SK-N-SH (cell line): ENCODE results near the gene BEGAIN. TPM values are rescaled to one million over a fixed set of nuclear protein-coding genes. Genes with fewer than 3 reads are reported as not detected.

Experiments
- CTCF ChIA-PET: fragments of 300-600, 350-600 bp; formaldehyde crosslinking; extraction: SDS; loops from one replicate; lab custom pipeline; 2021; lab: Yijun Ruan, JAX
- POLR2A ChIA-PET: fragments of 350-600 bp; sonication (Branson Sonifier 250); formaldehyde crosslinking; extraction: SDS; loops from one replicate; lab custom pipeline; 2020; ENCODE audit warnings: antibody characterized with exemption, inconsistent platforms; lab: Yijun Ruan, JAX
- DNase-seq: peaks from one replicate; pipeline ENCODE4 v3.0.0; 2012
- H2AFZ ChIP-seq: fragments of 200-600 bp; sonication (generic); 2 replicates; pipeline ENCODE4 v1.8.1; 2016; ENCODE audit warnings: antibody characterized with exemption, mild to moderate bottlenecking, low read depth
- H3F3A ChIP-seq: fragments of 200-600 bp; sonication (generic); replicated peaks from 2 replicates; pipeline ENCODE3; 2016; ENCODE audit warnings: antibody characterized with exemption, mild to moderate bottlenecking; ENCODE audit not compliant: insufficient read depth
- H3K27ac ChIP-seq, 2 experiments: fragments of 200-500 bp in 1 of 2; fragments of 200-600 bp in 1 of 2; sonication (Bioruptor generic) in 1 of 2; sonication (generic), shearing (Covaris generic) in 1 of 2; 2 replicates each; pipeline versions ENCODE4 v1.5.1 to v1.6.1; 2014 to 2016; ENCODE audit warnings: low read depth in 2 of 2, inconsistent platforms in 1 of 2, low read length in 1 of 2, mild to moderate bottlenecking in 1 of 2, mixed read lengths in 1 of 2
- H3K27me3 ChIP-seq: fragments of 200-600 bp; sonication (generic), shearing (Covaris generic); 2 replicates; pipeline ENCODE4 v1.6.1; 2016; ENCODE audit warnings: mixed run types; ENCODE audit not compliant: insufficient read depth
- H3K36me3 ChIP-seq, 2 experiments: fragments of 200-500 bp in 1 of 2; fragments of 200-600 bp in 1 of 2; sonication (Bioruptor generic) in 1 of 2; sonication (generic) in 1 of 2; replicated peaks in 1 of 2; 2 replicates each; pipeline versions ENCODE3 to v1.5.1; 2014 to 2016; ENCODE audit warnings: low read length in 1 of 2, mild to moderate bottlenecking in 1 of 2; ENCODE audit not compliant: insufficient read depth in 2 of 2, control insufficient read depth in 1 of 2
- H3K4me1 ChIP-seq, 2 experiments: fragments of 200-500 bp in 1 of 2; fragments of 200-600 bp in 1 of 2; sonication (Bioruptor generic) in 1 of 2; sonication (generic), shearing (Covaris generic) in 1 of 2; 2 replicates each; pipeline versions ENCODE4 v1.5.1 to v1.6.1; 2014 to 2016; ENCODE audit warnings: low read depth in 1 of 2, low read length in 1 of 2, mixed run types in 1 of 2; ENCODE audit not compliant: insufficient read depth in 2 of 2, control insufficient read depth in 1 of 2
- H3K4me2 ChIP-seq: fragments of 200-600 bp; sonication (generic), shearing (Covaris generic); 2 replicates; pipeline ENCODE4 v1.6.1; 2017; ENCODE audit warnings: mixed run types
- H3K4me3 ChIP-seq, 2 experiments: fragments of 200-500 bp in 1 of 2; fragments of 200-600 bp in 1 of 2; sonication (Bioruptor generic) in 1 of 2; sonication (generic), shearing (Covaris generic) in 1 of 2; 2 replicates each; pipeline versions ENCODE4 v1.5.1 to v1.8.1; 2014 to 2016; ENCODE audit warnings: low read depth in 2 of 2, inconsistent platforms in 1 of 2, low read length in 1 of 2, mild to moderate bottlenecking in 1 of 2, mixed read lengths in 1 of 2, moderate library complexity in 1 of 2
- H3K79me2 ChIP-seq: fragments of 200-600 bp; sonication (generic); 2 replicates; pipeline ENCODE4 v1.8.1; 2017; ENCODE audit warnings: mild to moderate bottlenecking; ENCODE audit not compliant: insufficient read depth
- H3K9ac ChIP-seq: fragments of 200-600 bp; sonication (generic); 2 replicates; pipeline ENCODE4 v1.6.1; 2017; ENCODE audit warnings: mixed run types
- H3K9me2 ChIP-seq: fragments of 200-600 bp; sonication (generic); 2 replicates; pipeline ENCODE4 v1.6.1; 2017; ENCODE audit warnings: mixed run types
- H3K9me3 ChIP-seq: fragments of 200-600 bp; sonication (generic); 2 replicates; pipeline ENCODE4 v1.6.1; 2017; ENCODE audit warnings: mixed run types, mild to moderate bottlenecking, moderate library complexity
- H4K20me1 ChIP-seq: fragments of 200-600 bp; sonication (generic); 2 replicates; pipeline ENCODE4 v1.6.1; 2017; ENCODE audit warnings: mild to moderate bottlenecking, mixed run types; ENCODE audit not compliant: insufficient read depth
- ELF1 ChIP-seq: IDR thresholded peaks from 2 replicates; pipeline ENCODE4 v1.4.0; 2012
- EZH2phosphoT487 ChIP-seq: fragments of 200-600 bp; sonication (generic); IDR thresholded peaks from 2 replicates; pipeline ENCODE4 v1.6.1; 2017; ENCODE audit warnings: low read depth, mixed run types, mild to moderate bottlenecking, antibody characterized with exemption, moderate library complexity, borderline replicate concordance
- FOSL2 ChIP-seq: IDR thresholded peaks from 2 replicates; pipeline ENCODE4 v1.4.0; 2012; ENCODE audit warnings: low read depth, mild to moderate bottlenecking, moderate library complexity, borderline replicate concordance
- NFIC ChIP-seq: IDR thresholded peaks from 2 replicates; pipeline ENCODE4 v1.4.0; 2012; ENCODE audit warnings: borderline replicate concordance
- POLR2AphosphoS5 ChIP-seq: IDR thresholded peaks from 2 replicates; pipeline ENCODE4 v1.6.1; 2012; ENCODE audit warnings: low read depth, low read length
- RCOR1 ChIP-seq: fragments of 150-350 bp; IDR thresholded peaks from 2 replicates; pipeline ENCODE4 v1.6.1; 2017; ENCODE audit warnings: antibody characterized with exemption, low read length
- TAF1 ChIP-seq: IDR thresholded peaks from 2 replicates; pipeline ENCODE4 v1.6.1; 2012; ENCODE audit warnings: low read depth, mild to moderate bottlenecking, low read length, moderate library complexity, borderline replicate concordance
- TCF12 ChIP-seq: IDR thresholded peaks from 2 replicates; pipeline ENCODE4 v1.4.0; 2012
- YY1 ChIP-seq: IDR thresholded peaks from 2 replicates; pipeline ENCODE4 v1.4.0; 2012; ENCODE audit warnings: low read depth, mild to moderate bottlenecking
- WGBS: methylation state at CpG from one replicate; pipeline ENCODE4 v1.1.6; 2017; ENCODE audit warnings: low lambda C conversion rate; 5-methylcytosine and 5-hydroxymethylcytosine counted together
- polyA plus RNA-seq, 3 experiments: library from polyadenylated mRNA; depleted of rRNA; stranded (reverse); fragments of >200 nt; gene quantifications; 2 replicates each; pipeline ENCODE4 v1.2.3, GENCODE V29; 2012
- TF ChIP-seq, protein P1 (sequence below): IDR thresholded peaks from 2 replicates; pipeline ENCODE4 v1.4.0; 2012; ENCODE audit warnings: low read depth, borderline replicate concordance
- TF ChIP-seq, protein P2 (sequence below): IDR thresholded peaks from 2 replicates; pipeline ENCODE4; 2012
- TF ChIP-seq, protein P3 (sequence below): IDR thresholded peaks from 2 replicates; pipeline ENCODE4 v1.6.1; 2012; ENCODE audit warnings: mild to moderate bottlenecking, low read depth, low read length, moderate library complexity
- TF ChIP-seq, protein P4 (sequence below): fragments of 150-350 bp; IDR thresholded peaks from 2 replicates; pipeline ENCODE4 v1.6.1; 2017; ENCODE audit warnings: antibody characterized with exemption, low read length, low read depth, borderline replicate concordance

The BEGAIN gene
- polyA plus RNA-seq, 1 of the 3 experiments (the other 2 are of a cell fraction), result 4.2 TPM

DNA sequence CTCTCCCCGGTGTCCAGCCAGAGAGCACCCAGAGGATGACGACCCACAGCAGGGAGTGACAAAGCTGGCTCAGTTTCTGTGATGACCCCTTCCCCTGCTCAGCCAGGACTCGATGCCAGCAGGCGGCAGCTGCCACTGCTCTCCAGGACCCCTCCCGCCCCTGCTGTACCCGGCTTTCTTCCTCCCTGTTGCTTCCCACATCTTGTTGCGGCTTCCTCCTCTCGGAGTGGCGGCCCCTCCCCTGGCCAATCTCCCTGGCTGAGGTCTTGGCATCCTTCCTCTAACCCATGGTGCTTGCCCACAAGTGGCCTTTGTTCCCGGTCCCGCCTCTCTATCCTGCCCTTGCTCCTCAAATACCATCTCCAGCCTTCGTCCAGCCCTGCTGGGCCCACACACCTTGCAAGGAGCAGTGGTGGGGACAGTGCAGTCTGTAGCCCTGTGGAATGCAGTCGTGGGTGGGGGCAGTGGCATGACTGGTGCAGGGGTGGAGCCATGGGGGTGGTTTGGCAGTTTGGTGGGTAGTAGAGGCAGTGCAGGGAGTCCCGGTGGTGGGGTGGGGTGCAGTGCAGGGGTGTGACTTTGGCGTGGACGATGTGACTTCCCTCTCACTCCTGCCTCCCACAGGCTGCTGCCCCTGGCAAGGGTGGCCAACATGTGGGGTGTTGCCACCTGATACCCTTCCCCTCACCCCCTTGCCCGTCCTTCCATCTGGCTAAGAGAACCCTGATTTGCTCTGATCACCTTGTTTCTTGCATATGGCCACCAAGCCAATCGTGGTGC is 16.3 kb upstream of the BEGAIN start:
- Histone ChIP-seq H3K36me3 (no peaks in the 10 kb centered on the region), H3F3A (no peaks in the 10 kb centered on the region), H4K20me1 (no peaks in the 10 kb centered on the region), H3K27me3 (no peaks in the 10 kb centered on the region), H2AFZ (no peak overlapping the region), H3K9me2 (no peaks in the 10 kb centered on the region), H3K4me2 (no peak overlapping the region), H3K27ac (no peak overlapping the region), H3K4me1 (peaks cover 0 to 18% of the 10 kb centered on the region in 2 experiments; a peak in 1 of 4 replicates), H3K9me3 (peaks cover 7% of the 10 kb centered on the region; the same call in 1 of the 2 replicates), H3K9ac (no peak overlapping the region), H3K79me2 (no peaks in the 10 kb centered on the region), H3K4me3 (no peak overlapping the region)
- no peak for TF ChIP-seq YY1
- POLR2A ChIA-PET, result no interaction called here
- CTCF ChIA-PET, result no interaction called here
- WGBS, result 78% methylated on average over 16 of the region's 18 CpGs
- peak; percentile 17 for DNase-seq

DNA sequence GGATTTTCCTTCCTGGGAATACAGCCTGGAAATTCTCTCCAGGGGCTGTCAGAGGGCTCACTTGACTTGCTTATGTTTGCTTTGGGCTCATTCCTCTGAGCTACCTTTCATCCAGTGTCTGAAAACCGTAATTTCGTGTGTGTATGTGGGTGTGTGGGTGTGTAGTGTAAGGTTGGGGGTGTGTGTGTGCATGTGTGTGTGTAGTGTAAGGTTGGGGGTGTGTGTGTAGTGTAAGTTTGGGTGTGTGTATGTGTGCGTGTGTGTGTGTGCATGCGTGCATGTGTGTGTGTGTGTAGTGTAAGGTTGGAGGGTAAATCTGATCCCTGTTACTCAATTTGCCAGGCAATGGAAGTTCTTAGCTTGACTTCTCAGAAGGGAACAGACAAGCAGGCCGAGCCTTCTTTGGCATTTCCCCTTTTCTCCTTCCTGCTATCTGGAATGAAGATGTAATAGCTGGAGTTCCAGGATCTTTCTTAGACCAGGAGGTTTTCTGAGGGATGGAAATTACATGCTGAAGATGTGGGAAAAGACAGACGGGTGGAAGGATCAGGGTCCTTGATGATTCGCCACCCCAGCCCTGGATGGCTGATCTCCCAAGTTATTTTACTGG is 15.5 kb upstream of the BEGAIN start:
- 47% methylated on average over 7 of the region's 7 CpGs for WGBS
- TF ChIP-seq, protein P1, sequence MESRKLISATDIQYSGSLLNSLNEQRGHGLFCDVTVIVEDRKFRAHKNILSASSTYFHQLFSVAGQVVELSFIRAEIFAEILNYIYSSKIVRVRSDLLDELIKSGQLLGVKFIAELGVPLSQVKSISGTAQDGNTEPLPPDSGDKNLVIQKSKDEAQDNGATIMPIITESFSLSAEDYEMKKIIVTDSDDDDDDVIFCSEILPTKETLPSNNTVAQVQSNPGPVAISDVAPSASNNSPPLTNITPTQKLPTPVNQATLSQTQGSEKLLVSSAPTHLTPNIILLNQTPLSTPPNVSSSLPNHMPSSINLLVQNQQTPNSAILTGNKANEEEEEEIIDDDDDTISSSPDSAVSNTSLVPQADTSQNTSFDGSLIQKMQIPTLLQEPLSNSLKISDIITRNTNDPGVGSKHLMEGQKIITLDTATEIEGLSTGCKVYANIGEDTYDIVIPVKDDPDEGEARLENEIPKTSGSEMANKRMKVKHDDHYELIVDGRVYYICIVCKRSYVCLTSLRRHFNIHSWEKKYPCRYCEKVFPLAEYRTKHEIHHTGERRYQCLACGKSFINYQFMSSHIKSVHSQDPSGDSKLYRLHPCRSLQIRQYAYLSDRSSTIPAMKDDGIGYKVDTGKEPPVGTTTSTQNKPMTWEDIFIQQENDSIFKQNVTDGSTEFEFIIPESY, result no peak
- TF ChIP-seq POLR2AphosphoS5 (no peak), FOSL2 (no peak), TCF12 (no peak), RCOR1 (no peak), NFIC (no peak), ELF1 (no peak), EZH2phosphoT487 (no peak), TAF1 (no peak)
- TF ChIP-seq, protein P2, sequence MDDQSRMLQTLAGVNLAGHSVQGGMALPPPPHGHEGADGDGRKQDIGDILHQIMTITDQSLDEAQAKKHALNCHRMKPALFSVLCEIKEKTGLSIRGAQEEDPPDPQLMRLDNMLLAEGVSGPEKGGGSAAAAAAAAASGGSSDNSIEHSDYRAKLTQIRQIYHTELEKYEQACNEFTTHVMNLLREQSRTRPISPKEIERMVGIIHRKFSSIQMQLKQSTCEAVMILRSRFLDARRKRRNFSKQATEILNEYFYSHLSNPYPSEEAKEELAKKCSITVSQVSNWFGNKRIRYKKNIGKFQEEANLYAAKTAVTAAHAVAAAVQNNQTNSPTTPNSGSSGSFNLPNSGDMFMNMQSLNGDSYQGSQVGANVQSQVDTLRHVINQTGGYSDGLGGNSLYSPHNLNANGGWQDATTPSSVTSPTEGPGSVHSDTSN, result no peak
- TF ChIP-seq, protein P3, sequence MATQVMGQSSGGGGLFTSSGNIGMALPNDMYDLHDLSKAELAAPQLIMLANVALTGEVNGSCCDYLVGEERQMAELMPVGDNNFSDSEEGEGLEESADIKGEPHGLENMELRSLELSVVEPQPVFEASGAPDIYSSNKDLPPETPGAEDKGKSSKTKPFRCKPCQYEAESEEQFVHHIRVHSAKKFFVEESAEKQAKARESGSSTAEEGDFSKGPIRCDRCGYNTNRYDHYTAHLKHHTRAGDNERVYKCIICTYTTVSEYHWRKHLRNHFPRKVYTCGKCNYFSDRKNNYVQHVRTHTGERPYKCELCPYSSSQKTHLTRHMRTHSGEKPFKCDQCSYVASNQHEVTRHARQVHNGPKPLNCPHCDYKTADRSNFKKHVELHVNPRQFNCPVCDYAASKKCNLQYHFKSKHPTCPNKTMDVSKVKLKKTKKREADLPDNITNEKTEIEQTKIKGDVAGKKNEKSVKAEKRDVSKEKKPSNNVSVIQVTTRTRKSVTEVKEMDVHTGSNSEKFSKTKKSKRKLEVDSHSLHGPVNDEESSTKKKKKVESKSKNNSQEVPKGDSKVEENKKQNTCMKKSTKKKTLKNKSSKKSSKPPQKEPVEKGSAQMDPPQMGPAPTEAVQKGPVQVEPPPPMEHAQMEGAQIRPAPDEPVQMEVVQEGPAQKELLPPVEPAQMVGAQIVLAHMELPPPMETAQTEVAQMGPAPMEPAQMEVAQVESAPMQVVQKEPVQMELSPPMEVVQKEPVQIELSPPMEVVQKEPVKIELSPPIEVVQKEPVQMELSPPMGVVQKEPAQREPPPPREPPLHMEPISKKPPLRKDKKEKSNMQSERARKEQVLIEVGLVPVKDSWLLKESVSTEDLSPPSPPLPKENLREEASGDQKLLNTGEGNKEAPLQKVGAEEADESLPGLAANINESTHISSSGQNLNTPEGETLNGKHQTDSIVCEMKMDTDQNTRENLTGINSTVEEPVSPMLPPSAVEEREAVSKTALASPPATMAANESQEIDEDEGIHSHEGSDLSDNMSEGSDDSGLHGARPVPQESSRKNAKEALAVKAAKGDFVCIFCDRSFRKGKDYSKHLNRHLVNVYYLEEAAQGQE, result no peak
- TF ChIP-seq, protein P4, sequence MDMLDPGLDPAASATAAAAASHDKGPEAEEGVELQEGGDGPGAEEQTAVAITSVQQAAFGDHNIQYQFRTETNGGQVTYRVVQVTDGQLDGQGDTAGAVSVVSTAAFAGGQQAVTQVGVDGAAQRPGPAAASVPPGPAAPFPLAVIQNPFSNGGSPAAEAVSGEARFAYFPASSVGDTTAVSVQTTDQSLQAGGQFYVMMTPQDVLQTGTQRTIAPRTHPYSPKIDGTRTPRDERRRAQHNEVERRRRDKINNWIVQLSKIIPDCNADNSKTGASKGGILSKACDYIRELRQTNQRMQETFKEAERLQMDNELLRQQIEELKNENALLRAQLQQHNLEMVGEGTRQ, result no peak
- ChIA-PET POLR2A (no interaction called here), CTCF (no interaction called here)
- Histone ChIP-seq H3K27me3 (no peaks in the 10 kb centered on the region), H3K9ac (no peak overlapping the region), H3K27ac (no peak overlapping the region), H3F3A (no peaks in the 10 kb centered on the region), H3K36me3 (no peaks in the 10 kb centered on the region), H3K79me2 (no peaks in the 10 kb centered on the region), H3K4me3 (no peak overlapping the region), H2AFZ (no peak overlapping the region), H3K9me2 (no peaks in the 10 kb centered on the region), H3K9me3 (peaks cover 7% of the 10 kb centered on the region; the same call in 1 of the 2 replicates), H3K4me2 (no peak overlapping the region), H3K4me1 (peaks cover 0 to 18% of the 10 kb centered on the region in 2 experiments; a peak in 1 of 4 replicates), H4K20me1 (no peaks in the 10 kb centered on the region)
- no peak for DNase-seq
